T-helper 17 cell (primary cell): Measurements from ENCODE around the gene TBC1D8. TPM values are rescaled to one million over a fixed set of nuclear protein-coding genes. Genes with fewer than 3 reads are reported as not detected.

Experiments used
- ATAC-seq: fragments of 150-1000 bp; cut with Tn5 transposase; 2 replicates; pipeline ENCODE4 v1.10.0; 2021; ENCODE audit warnings: mild to moderate bottlenecking, moderate library complexity
- DNase-seq, 3 donors: peaks; one replicate each; pipeline versions ENCODE4 v3.0.0 to v3.0.0-alpha.2; 2020 to 2021
- H3K9me3 ChIP-seq: one replicate; pipeline ENCODE4 v1.7.0; 2013; ENCODE audit warnings: low read length, mild to moderate bottlenecking; ENCODE audit not compliant: control insufficient read depth, poor library complexity, severe bottlenecking
- H3K27ac Mint-ChIP-seq: one replicate; pipeline ENCODE4 v1.8.0; 2022; ENCODE audit warnings: mild to moderate bottlenecking, moderate library complexity, mixed read lengths
- H3K27me3 Mint-ChIP-seq: one replicate; pipeline ENCODE4 v1.8.0; 2022; ENCODE audit warnings: mixed read lengths
- H3K36me3 Mint-ChIP-seq: one replicate; pipeline ENCODE4 v1.8.0; 2022; ENCODE audit warnings: low read depth, mixed read lengths
- H3K4me1 Mint-ChIP-seq: one replicate; pipeline ENCODE4 v1.8.0; 2022; ENCODE audit warnings: mild to moderate bottlenecking, mixed read lengths
- H3K4me3 Mint-ChIP-seq: one replicate; pipeline ENCODE4 v1.8.0; 2022; ENCODE audit warnings: mild to moderate bottlenecking, moderate library complexity, mixed read lengths
- total RNA-seq, 4 donors: library from RNA in 2 of 4; stranded (reverse) in 2 of 4; gene quantifications; one replicate each; pipeline ENCODE4 v1.2.3 and lab custom pipeline; 2022 to 2026

Gene TBC1D8
- total RNA-seq, 2 donors from 2014 or later, result 0.39 to 1.9 TPM

- no peak for ATAC-seq
- Mint-ChIP-seq H3K27me3 (peaks cover 39% of the 10 kb centered on the region), H3K27ac (no peak overlapping the region), H3K4me1 (peaks cover under 1% of the 10 kb centered on the region), H3K4me3 (no peak overlapping the region), H3K36me3 (no peaks in the 10 kb centered on the region)
- no peaks in the 10 kb centered on the region for H3K9me3 ChIP-seq
- no peak for DNase-seq
Observed at GRCh38 chr2:101120124-101120996, 30.8 kb downstream of the TBC1D8 start.

- Mint-ChIP-seq H3K4me3 (no peak overlapping the region), H3K27ac (no peak overlapping the region), H3K4me1 (peaks cover 3% of the 10 kb centered on the region), H3K36me3 (no peaks in the 10 kb centered on the region), H3K27me3 (peaks cover 34% of the 10 kb centered on the region)
- ATAC-seq (no peak), DNase-seq (no peak)
- H3K9me3 ChIP-seq, result no peaks in the 10 kb centered on the region
Observed at GRCh38 chr2:101119431-101119830, 31.8 kb downstream of the TBC1D8 start.

- Mint-ChIP-seq H3K27me3 (peaks cover 32% of the 10 kb centered on the region), H3K27ac (no peak overlapping the region), H3K36me3 (no peaks in the 10 kb centered on the region), H3K4me1 (peaks cover 7% of the 10 kb centered on the region), H3K4me3 (no peak overlapping the region)
- DNase-seq (no peak), ATAC-seq (no peak)
- H3K9me3 ChIP-seq, result no peaks in the 10 kb centered on the region
Observed at GRCh38 chr2:101116841-101117552, 34.2 kb downstream of the TBC1D8 start.

- H3K36me3 Mint-ChIP-seq, result no peaks in the 10 kb centered on the region
- H3K4me3 Mint-ChIP-seq, result no peak overlapping the region
- ATAC-seq, result no peak
- H3K4me1 Mint-ChIP-seq, result peaks cover 7% of the 10 kb centered on the region
- H3K9me3 ChIP-seq, result no peaks in the 10 kb centered on the region
- DNase-seq, result no peak
- H3K27me3 Mint-ChIP-seq, result peaks cover 32% of the 10 kb centered on the region
- H3K27ac Mint-ChIP-seq, result no peak overlapping the region
Observed at GRCh38 chr2:101116348-101116747, 34.8 kb downstream of the TBC1D8 start.

- no peak overlapping the region for H3K27ac Mint-ChIP-seq
- no peaks in the 10 kb centered on the region for H3K36me3 Mint-ChIP-seq
- H3K4me1 Mint-ChIP-seq, result peaks cover 7% of the 10 kb centered on the region
- peaks cover 32% of the 10 kb centered on the region for H3K27me3 Mint-ChIP-seq
- ATAC-seq (no peak), DNase-seq (no peak)
- no peaks in the 10 kb centered on the region for H3K9me3 ChIP-seq
- H3K4me3 Mint-ChIP-seq, result no peak overlapping the region
Observed at GRCh38 chr2:101115664-101116063, 35.5 kb downstream of the TBC1D8 start.

GRCh38 chr2:101114815-101115214 lies 36.4 kb downstream of the TBC1D8 start:
- no peaks in the 10 kb centered on the region for H3K9me3 ChIP-seq
- peak; percentile 39 for ATAC-seq
- Mint-ChIP-seq H3K4me3 (no peak overlapping the region), H3K27me3 (peaks cover 26% of the 10 kb centered on the region), H3K4me1 (peaks cover 7% of the 10 kb centered on the region), H3K27ac (no peak overlapping the region), H3K36me3 (no peaks in the 10 kb centered on the region)
- DNase-seq, result no peak

GRCh38 chr2:101114268-101114783 lies 36.9 kb downstream of the TBC1D8 start:
- Mint-ChIP-seq H3K4me3 (no peak overlapping the region), H3K27ac (no peak overlapping the region), H3K27me3 (peaks cover 21% of the 10 kb centered on the region), H3K4me1 (peaks cover 7% of the 10 kb centered on the region), H3K36me3 (no peaks in the 10 kb centered on the region)
- H3K9me3 ChIP-seq, result no peaks in the 10 kb centered on the region
- no peak for DNase-seq
- ATAC-seq, result no peak

- no peak overlapping the region for H3K27ac Mint-ChIP-seq
- H3K4me3 Mint-ChIP-seq, result no peak overlapping the region
- H3K9me3 ChIP-seq, result no peaks in the 10 kb centered on the region
- peaks cover 7% of the 10 kb centered on the region for H3K4me1 Mint-ChIP-seq
- DNase-seq (no peak), ATAC-seq (no peak)
- H3K36me3 Mint-ChIP-seq, result no peaks in the 10 kb centered on the region
- peaks cover 14% of the 10 kb centered on the region for H3K27me3 Mint-ChIP-seq
Observed at GRCh38 chr2:101113441-101114267, 37.5 kb downstream of the TBC1D8 start.

- Mint-ChIP-seq H3K4me1 (peaks cover 7% of the 10 kb centered on the region), H3K27ac (no peak overlapping the region), H3K36me3 (no peaks in the 10 kb centered on the region), H3K4me3 (no peak overlapping the region), H3K27me3 (peaks cover 14% of the 10 kb centered on the region)
- DNase-seq (no peak), ATAC-seq (no peak)
- H3K9me3 ChIP-seq, result no peaks in the 10 kb centered on the region
Observed at GRCh38 chr2:101112772-101113157, 38.4 kb downstream of the TBC1D8 start.

- H3K9me3 ChIP-seq, result no peaks in the 10 kb centered on the region
- no peak for ATAC-seq
- H3K4me3 Mint-ChIP-seq, result no peak overlapping the region
- no peak overlapping the region for H3K27ac Mint-ChIP-seq
- no peak for DNase-seq
- peaks cover 7% of the 10 kb centered on the region for H3K4me1 Mint-ChIP-seq
- no peaks in the 10 kb centered on the region for H3K36me3 Mint-ChIP-seq
- peaks cover 14% of the 10 kb centered on the region for H3K27me3 Mint-ChIP-seq
Observed at GRCh38 chr2:101111917-101112771, 39.0 kb downstream of the TBC1D8 start.

GRCh38 chr2:101111262-101111838 lies 39.8 kb downstream of the TBC1D8 start:
- H3K4me1 Mint-ChIP-seq, result peaks cover 7% of the 10 kb centered on the region
- no peak overlapping the region for H3K4me3 Mint-ChIP-seq
- no peaks in the 10 kb centered on the region for H3K36me3 Mint-ChIP-seq
- ATAC-seq (no peak), DNase-seq (no peak)
- H3K27me3 Mint-ChIP-seq, result peaks cover 14% of the 10 kb centered on the region
- no peak overlapping the region for H3K27ac Mint-ChIP-seq
- H3K9me3 ChIP-seq, result no peaks in the 10 kb centered on the region
